GM19043 (cell line): ENCODE results near the gene POU2F2.

Experiments
- ATAC-seq: cut with Tn5 transposase; IDR thresholded peaks from one replicate; pipeline ENCODE4 v1.9.1; 2021; ENCODE audit warnings: low read depth; ENCODE audit not compliant: unreplicated experiment

POU2F2 gene

GRCh38 chr19:42129399-42130253 lies 2.6 kb downstream of the POU2F2 start:
- peak; percentile 46 for ATAC-seq

GRCh38 chr19:42126574-42126973 lies 5.7 kb downstream of the POU2F2 start:
- ATAC-seq: no peak

- no peak for ATAC-seq
These were observed 6.7 kb downstream of the POU2F2 start for GRCh38 chr19:42125536-42125935.

GRCh38 chr19:42124386-42124901 lies 7.8 kb downstream of the POU2F2 start:
- ATAC-seq: no peak

- no peak for ATAC-seq
These were observed 8.5 kb downstream of the POU2F2 start for GRCh38 chr19:42123765-42124164.

GRCh38 chr19:42122691-42123607 lies 9.3 kb downstream of the POU2F2 start:
- ATAC-seq: no peak

GRCh38 chr19:42121656-42122069 lies 10.6 kb downstream of the POU2F2 start:
- no peak for ATAC-seq

- ATAC-seq: no peak
These were observed 11.1 kb downstream of the POU2F2 start for GRCh38 chr19:42121036-42121621.

GRCh38 chr19:42120276-42120980 lies 11.8 kb downstream of the POU2F2 start:
- no peak for ATAC-seq

- no peak for ATAC-seq
These were observed 15.2 kb downstream of the POU2F2 start for GRCh38 chr19:42117076-42117475.

GRCh38 chr19:42116308-42117075 lies 15.8 kb downstream of the POU2F2 start:
- no peak for ATAC-seq

- ATAC-seq: no peak
These were observed 16.5 kb downstream of the POU2F2 start for GRCh38 chr19:42115705-42116104.

GRCh38 chr19:42115219-42115618 lies 17.0 kb downstream of the POU2F2 start:
- no peak for ATAC-seq

- peak; percentile 64 for ATAC-seq
These were observed 17.8 kb downstream of the POU2F2 start for GRCh38 chr19:42114412-42114811.

GRCh38 chr19:42113641-42114348 lies 18.5 kb downstream of the POU2F2 start:
- ATAC-seq: no peak

- no peak for ATAC-seq
These were observed 20.4 kb downstream of the POU2F2 start for GRCh38 chr19:42111811-42112210.

GRCh38 chr19:42111384-42111783 lies 20.9 kb downstream of the POU2F2 start:
- no peak for ATAC-seq

GRCh38 chr19:42110658-42111057 lies 21.6 kb downstream of the POU2F2 start:
- ATAC-seq: no peak

GRCh38 chr19:42109896-42110295 lies 22.4 kb downstream of the POU2F2 start:
- no peak for ATAC-seq
